K562 (cell line): ENCODE measurements around the gene ALKBH8. TPM values are rescaled to one million over a fixed set of nuclear protein-coding genes. Genes with fewer than 3 reads are reported as not detected.
A peak's percentile ranks its signal among the peaks of the same experiment; 100 is the strongest.
"Not testable (repeated sequence)": the region's sequence is repeated elsewhere in the genome, so short reads cannot be mapped to it uniquely, and the experiment has no call there.

Experiments used
- ATAC-seq: fragments of 200-7000 bp; cut with Tn5 transposase; 3 replicates; pipeline ENCODE4 v1.9.1; 2020; ENCODE audit warnings: moderate library complexity
- BruUV-seq: library from RNA; stranded (reverse); fragments of 400-500 nt; replicated peaks from 2 replicates; lab custom pipeline; 2021; lab: Mats Ljungman, UMichigan
- CTCF ChIA-PET: fragments of 300-600 bp; formaldehyde crosslinking; extraction: SDS; loops from one replicate; lab custom pipeline; 2021; ENCODE audit warnings: low intra/inter-chr PET ratio; lab: Yijun Ruan, JAX
- POLR2A ChIA-PET: fragments of 300-600, 350-650 bp; sonication (Branson Sonifier 250); formaldehyde crosslinking; extraction: SDS; loops from one replicate; lab custom pipeline; 2021; ENCODE audit warnings: antibody characterized with exemption, inconsistent platforms; lab: Yijun Ruan, JAX
- DNase-seq, 4 experiments: peaks; one replicate each; pipeline versions ENCODE4 v3.0.0 to v3.0.0-alpha.2; 2011 to 2018; ENCODE audit warnings: low spot score in 3 of 4, mixed read lengths in 3 of 4; ENCODE audit errors: extremely low read depth in 1 of 4
- FAIRE-seq: peaks from 2 replicates; lab custom pipeline; 2011; peaks lifted over from hg19 to GRCh38; lab: Jason Lieb, UNC
- H2AFZ ChIP-seq: 2 replicates; pipeline ENCODE4 v1.6.0; 2011; ENCODE audit warnings: low read depth, low read length, control low read depth, inconsistent platforms
- H3K27ac ChIP-seq: fragments of 200-600 bp; 3 replicates; pipeline ENCODE4 v1.8.0; 2011; ENCODE audit warnings: low read depth, mild to moderate bottlenecking, control low read depth, inconsistent platforms, low read length, moderate library complexity, mixed read lengths; ENCODE audit errors: extremely low read depth
- H3K27me3 ChIP-seq, 2 experiments: fragments of 300-600 bp in 1 of 2; 2 replicates in 1 of 2; 3 replicates in 1 of 2; pipeline versions ENCODE4 v1.6.0 to v1.8.0; 2011; ENCODE audit warnings: inconsistent platforms in 2 of 2, low read length in 2 of 2, mild to moderate bottlenecking in 1 of 2, mixed read lengths in 1 of 2, moderate library complexity in 1 of 2; ENCODE audit not compliant: control insufficient read depth in 2 of 2, insufficient read depth in 2 of 2
- H3K36me3 ChIP-seq: fragments of 300-600 bp; 3 replicates; pipeline ENCODE4 v1.8.0; 2011; ENCODE audit warnings: mild to moderate bottlenecking, low read length, inconsistent platforms; ENCODE audit not compliant: control insufficient read depth, insufficient read depth
- H3K4me1 ChIP-seq, 2 experiments: fragments of 200-600 bp in 1 of 2; replicated peaks in 1 of 2; 2 replicates in 1 of 2; 3 replicates in 1 of 2; pipeline versions ENCODE4 v1.5.1 to v1.8.0; 2011; ENCODE audit warnings: inconsistent platforms in 2 of 2, low read length in 2 of 2, mild to moderate bottlenecking in 1 of 2, mixed read lengths in 1 of 2, moderate library complexity in 1 of 2; ENCODE audit not compliant: control insufficient read depth in 2 of 2, insufficient read depth in 2 of 2
- H3K4me2 ChIP-seq: 2 replicates; pipeline ENCODE4 v1.6.1; 2011; ENCODE audit warnings: low read length, control low read depth, inconsistent platforms, mixed read lengths; ENCODE audit not compliant: insufficient read depth
- H3K4me3 ChIP-seq: fragments of 200-600 bp; sonication (generic), shearing (Covaris generic); 2 replicates; pipeline ENCODE4 v1.5.1; 2016; ENCODE audit warnings: control low read depth, inconsistent platforms
- H3K79me2 ChIP-seq: fragments of 200-600 bp; 3 replicates; pipeline ENCODE4 v1.8.0; 2011; ENCODE audit warnings: low read length, inconsistent platforms; ENCODE audit not compliant: control insufficient read depth, insufficient read depth
- H3K9ac ChIP-seq, 2 experiments: 2 replicates each; pipeline versions ENCODE4 v1.6.0 to v1.6.1; 2011; ENCODE audit warnings: low read depth in 2 of 2, low read length in 2 of 2, control low read depth in 1 of 2, inconsistent platforms in 1 of 2, mild to moderate bottlenecking in 1 of 2, mixed read lengths in 1 of 2; ENCODE audit not compliant: insufficient read depth in 1 of 2
- H3K9me1 ChIP-seq: one replicate; pipeline ENCODE4 v1.6.0; 2011; ENCODE audit warnings: inconsistent platforms, mild to moderate bottlenecking, low read length, moderate library complexity; ENCODE audit not compliant: control insufficient read depth, insufficient read depth
- H3K9me3 ChIP-seq: replicated peaks from 2 replicates; pipeline ENCODE4 v1.5.1; 2011; ENCODE audit warnings: low read depth, low read length, inconsistent platforms; ENCODE audit not compliant: control insufficient read depth, insufficient read depth
- H4K20me1 ChIP-seq: replicated peaks from 2 replicates; pipeline ENCODE4 v1.6.1; 2011; ENCODE audit warnings: low read length, inconsistent platforms, mixed read lengths; ENCODE audit not compliant: control insufficient read depth, insufficient read depth
- L3MBTL2 ChIP-seq: fragments of 450-650 bp; IDR thresholded peaks from 2 replicates; pipeline ENCODE4 v1.6.1; 2016; ENCODE audit warnings: mild to moderate bottlenecking, moderate library complexity
- MYBL2 ChIP-seq, 2 experiments: fragments of 450-650 bp in 1 of 2; sonication (generic) in 1 of 2; formaldehyde crosslinking in 1 of 2; IDR thresholded peaks; 2 replicates each; pipeline versions ENCODE4 v1.6.1 to v1.8.1; 2017 to 2022; ENCODE audit warnings: borderline replicate concordance in 1 of 2, inconsistent platforms in 1 of 2, low read depth in 1 of 2, mild to moderate bottlenecking in 1 of 2, missing genetic modification reagents in 1 of 2, moderate library complexity in 1 of 2
- NFYB ChIP-seq: IDR thresholded peaks from 2 replicates; pipeline ENCODE4 v1.6.1; 2011; ENCODE audit warnings: mild to moderate bottlenecking, moderate library complexity; ENCODE audit not compliant: insufficient read length; ENCODE audit errors: extremely low read depth
- ZNF407 ChIP-seq: fragments of 450-650 bp; IDR thresholded peaks from 2 replicates; pipeline ENCODE4 v1.6.1; 2016; ENCODE audit warnings: low read depth
- WGBS: fragments of 100-300 bp; shearing (Covaris generic); methylation state at CpG from one replicate; pipeline ENCODE4 v1.1.6; 2016; ENCODE audit warnings: low coverage, mixed read lengths; ENCODE audit not compliant: insufficient coverage; ENCODE audit errors: missing lambda C conversion rate; 5-methylcytosine and 5-hydroxymethylcytosine counted together
- in situ Hi-C: fragments of 300-500 bp; cut with MboI; formaldehyde crosslinking; loops from 4 replicates; pipeline ENCODE4 v1.15.0; 2018; ENCODE audit warnings: inconsistent platforms, mixed read lengths
- intact Hi-C: fragments of 100-400 bp; cut with micrococcal nuclease; formaldehyde crosslinking; loops from 2 replicates; pipeline ENCODE4 v1.14.2; 2022
- polyA plus RNA-seq, 8 experiments: library from polyadenylated mRNA; depleted of rRNA in 4 of 8; stranded (reverse) in 5 of 8; unstranded in 3 of 8; fragments of >200 nt; fragmentation: Nextera tagmentation in 2 of 8; fragmentation: Illumina TruSeq in 1 of 8; extraction: Ambion mirVana in 2 of 8; extraction: Trizol in 1 of 8; gene quantifications; 2 replicates each; pipeline versions ENCODE4 v1.2.1 to v1.2.3, GENCODE V29; 2011 to 2014; ENCODE audit warnings: inconsistent platforms in 1 of 8, missing spikeins in 1 of 8
- total RNA-seq, 7 experiments: library from RNA; depleted of rRNA in 6 of 7; stranded (reverse); fragments of >200 nt in 6 of 7; fragmentation: Illumina TruSeq in 2 of 7; extraction: Trizol in 2 of 7; gene quantifications; 2 replicates each; pipeline versions ENCODE4 v1.2.1 to v1.2.3, GENCODE V29; 2011 to 2021; ENCODE audit warnings: low replicate concordance in 1 of 7

The ALKBH8 gene
- total and polyA plus RNA-seq, 9 of the 15 experiments (the other 6 are each of a cell fraction or from before 2014, with no cell fraction given): 4.3 to 14.4 (median 9.1) TPM

GRCh38 chr11:107497371-107497770 lies 68.2 kb downstream of the ALKBH8 start:
- H3K27ac ChIP-seq, H3K9ac ChIP-seq, H3K79me2 ChIP-seq, CTCF ChIA-PET, H3K4me3 ChIP-seq, H3K4me2 ChIP-seq, H3K9me3 ChIP-seq, H2AFZ ChIP-seq, FAIRE-seq, POLR2A ChIA-PET, ATAC-seq, intact Hi-C loops, H3K4me1 ChIP-seq, H3K27me3 ChIP-seq, H3K9me1 ChIP-seq, BruUV-seq, H3K36me3 ChIP-seq, DNase-seq, in situ Hi-C loops, H4K20me1 ChIP-seq: not testable (repeated sequence)
- WGBS: 79% methylated on average over 6 of the region's 7 CpGs
- TF ChIP-seq NFYB: peak; percentile 54

GRCh38 chr11:107496011-107496410 lies 69.5 kb downstream of the ALKBH8 start:
- H2AFZ ChIP-seq: no peak overlapping the region
- in situ Hi-C loops: no loop called here
- WGBS: 3% methylated on average over 4 of the region's 4 CpGs
- CTCF ChIA-PET: no interaction called here
- no peak for ATAC-seq
- no TSS peak for BruUV-seq
- no peaks in the 10 kb centered on the region for H3K9me3 ChIP-seq
- no peaks in the 10 kb centered on the region for H3K4me1 ChIP-seq
- FAIRE-seq: no peak
- no peaks in the 10 kb centered on the region for H3K79me2 ChIP-seq
- no peak for DNase-seq
- no peaks in the 10 kb centered on the region for H3K36me3 ChIP-seq
- no peaks in the 10 kb centered on the region; a peak in 1 of 5 replicates for H3K27me3 ChIP-seq
- POLR2A ChIA-PET: no interaction called here
- intact Hi-C loops: no loop called here
- H3K27ac ChIP-seq: no peak overlapping the region
- no peak overlapping the region for H3K4me3 ChIP-seq
- no peak overlapping the region for H3K4me2 ChIP-seq
- H4K20me1 ChIP-seq: no peaks in the 10 kb centered on the region
- no peaks in the 10 kb centered on the region for H3K9me1 ChIP-seq
- no peak overlapping the region for H3K9ac ChIP-seq
- no peak for TF ChIP-seq L3MBTL2
- no peak for TF ChIP-seq MYBL2 (IDR thresholded peaks at IDR 0.05; ENCODE audit: low read depth)
- TF ChIP-seq MYBL2 (CRISPR knock-in tag; IDR thresholded peaks at IDR 0.05; ENCODE audit: borderline replicate concordance): no peak
- TF ChIP-seq ZNF407: no peak
